ENCODE measurements around the gene GLCCI1.

- no peak for TF ChIP-seq EP300 (conservative IDR thresholded peaks at IDR 0.05; ENCODE audit: poor library complexity, severe bottlenecking)
- TF ChIP-seq, protein P1, sequence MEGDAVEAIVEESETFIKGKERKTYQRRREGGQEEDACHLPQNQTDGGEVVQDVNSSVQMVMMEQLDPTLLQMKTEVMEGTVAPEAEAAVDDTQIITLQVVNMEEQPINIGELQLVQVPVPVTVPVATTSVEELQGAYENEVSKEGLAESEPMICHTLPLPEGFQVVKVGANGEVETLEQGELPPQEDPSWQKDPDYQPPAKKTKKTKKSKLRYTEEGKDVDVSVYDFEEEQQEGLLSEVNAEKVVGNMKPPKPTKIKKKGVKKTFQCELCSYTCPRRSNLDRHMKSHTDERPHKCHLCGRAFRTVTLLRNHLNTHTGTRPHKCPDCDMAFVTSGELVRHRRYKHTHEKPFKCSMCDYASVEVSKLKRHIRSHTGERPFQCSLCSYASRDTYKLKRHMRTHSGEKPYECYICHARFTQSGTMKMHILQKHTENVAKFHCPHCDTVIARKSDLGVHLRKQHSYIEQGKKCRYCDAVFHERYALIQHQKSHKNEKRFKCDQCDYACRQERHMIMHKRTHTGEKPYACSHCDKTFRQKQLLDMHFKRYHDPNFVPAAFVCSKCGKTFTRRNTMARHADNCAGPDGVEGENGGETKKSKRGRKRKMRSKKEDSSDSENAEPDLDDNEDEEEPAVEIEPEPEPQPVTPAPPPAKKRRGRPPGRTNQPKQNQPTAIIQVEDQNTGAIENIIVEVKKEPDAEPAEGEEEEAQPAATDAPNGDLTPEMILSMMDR (IDR thresholded peaks at IDR 0.05; ENCODE audit: poor library complexity, severe bottlenecking) = no peak
Measured at GRCh38 chr7:7957513-7957912, 11.1 kb upstream of the GLCCI1 start.
